Thoracic aorta (tissue), 2 donors: ENCODE data around the gene RAP1A. TPM values are rescaled to one million over a fixed set of nuclear protein-coding genes. Genes with fewer than 3 reads are reported as not detected.
A peak's percentile ranks its signal among the peaks of the same experiment; 100 is the strongest.
"Not testable (repeated sequence)": the region's sequence is repeated elsewhere in the genome, so short reads cannot be mapped to it uniquely, and the experiment has no call there.

Experiments used
- ATAC-seq: fragments of 150-250 bp; one replicate; pipeline ENCODE4 v1.8.0; 2017; ENCODE audit warnings: low read depth; ENCODE audit not compliant: insufficient number of reproducible peaks, low FRiP score
- DNase-seq: peaks from one replicate; pipeline ENCODE4 v3.0.0-alpha.2; 2020; ENCODE audit warnings: low spot score
- H3K27ac ChIP-seq, 2 donors: fragments of 200-600 bp; sonication (generic); 1 replicate in 1 of 2; 2 replicates in 1 of 2; pipeline ENCODE4 v1.5.1; 2016; ENCODE audit warnings: mild to moderate bottlenecking in 2 of 2, moderate library complexity in 2 of 2
- H3K27me3 ChIP-seq: fragments of 200-600 bp; sonication (generic); replicated peaks from 2 replicates; pipeline ENCODE4 v1.6.0; 2016; ENCODE audit warnings: mild to moderate bottlenecking; ENCODE audit not compliant: insufficient read depth
- H3K36me3 ChIP-seq: fragments of 200-600 bp; sonication (generic); one replicate; pipeline ENCODE4 v1.5.1; 2016
- H3K4me1 ChIP-seq, 2 donors: fragments of 200-600 bp; sonication (generic); 1 replicate in 1 of 2; 2 replicates in 1 of 2; pipeline versions ENCODE4 v1.5.1 to v1.6.0; 2016; ENCODE audit warnings: low read depth in 2 of 2, mild to moderate bottlenecking in 1 of 2; ENCODE audit not compliant: control insufficient read depth in 1 of 2
- H3K4me3 ChIP-seq: fragments of 200-600 bp; sonication (generic); 2 replicates; pipeline ENCODE4 v1.5.1; 2016; ENCODE audit warnings: mild to moderate bottlenecking
- H3K9me3 ChIP-seq: fragments of 200-600 bp; sonication (generic); 2 replicates; pipeline ENCODE4 v1.5.1; 2016
- CTCF ChIP-seq: fragments of 200-600 bp; sonication (generic); IDR thresholded peaks from one replicate; pipeline ENCODE4 v1.5.1; 2019; ENCODE audit warnings: antibody characterized with exemption
- total RNA-seq, 2 donors: library from RNA; depleted of rRNA; stranded (reverse); fragments of >200 nt; gene quantifications; one replicate each; pipeline versions ENCODE4 v1.1.0 to v1.2.3, GENCODE V29; 2016

The RAP1A gene
- total RNA-seq, 2 donors from 2014 or later, result 67.4 to 75.0 TPM

GRCh38 chr1:111602974-111603373 is 16.6 kb upstream of the RAP1A start:
- no peak for ATAC-seq
- DNase-seq, result no peak
- Histone ChIP-seq H3K4me1 (peaks cover 10 to 15% of the 10 kb centered on the region in 2 donors), H3K27ac (no peak overlapping the region), H3K27me3 (no peaks in the 10 kb centered on the region), H3K4me3 (no peak overlapping the region), H3K36me3 (no peaks in the 10 kb centered on the region), H3K9me3 (no peaks in the 10 kb centered on the region)
- no peak for TF ChIP-seq CTCF

- Histone ChIP-seq H3K36me3 (no peaks in the 10 kb centered on the region), H3K27me3 (no peaks in the 10 kb centered on the region), H3K9me3 (no peaks in the 10 kb centered on the region), H3K27ac (no peak overlapping the region), H3K4me1 (peaks cover 10 to 15% of the 10 kb centered on the region in 2 donors), H3K4me3 (no peak overlapping the region)
- DNase-seq, result no peak
- ATAC-seq, result no peak
- no peak for TF ChIP-seq CTCF
Measured at GRCh38 chr1:111603979-111604378, 15.6 kb upstream of the RAP1A start.

GRCh38 chr1:111604931-111605330 is 14.7 kb upstream of the RAP1A start:
- ATAC-seq, result no peak
- H3K9me3 ChIP-seq, result no peaks in the 10 kb centered on the region
- no peak overlapping the region for H3K27ac ChIP-seq
- H3K36me3 ChIP-seq, result no peaks in the 10 kb centered on the region
- no peak overlapping the region for H3K4me3 ChIP-seq
- H3K4me1 ChIP-seq, result peaks cover 10 to 15% of the 10 kb centered on the region in 2 donors
- H3K27me3 ChIP-seq, result no peaks in the 10 kb centered on the region
- DNase-seq, result no peak
- TF ChIP-seq CTCF, result no peak

- Histone ChIP-seq H3K27ac (peak overlapping the region; percentile 69 to 74), H3K36me3 (no peaks in the 10 kb centered on the region), H3K4me1 (peaks cover 10 to 15% of the 10 kb centered on the region in 2 donors), H3K4me3 (no peak overlapping the region), H3K27me3 (no peaks in the 10 kb centered on the region), H3K9me3 (no peaks in the 10 kb centered on the region)
- no peak for DNase-seq
- ATAC-seq, result no peak
- TF ChIP-seq CTCF, result no peak
Measured at GRCh38 chr1:111605576-111605975, 14.0 kb upstream of the RAP1A start.

- not testable (repeated sequence) for H3K27me3 ChIP-seq, H3K4me3 ChIP-seq, H3K9me3 ChIP-seq, H3K36me3 ChIP-seq
- ATAC-seq (peak; percentile 83), DNase-seq (peak; percentile 25)
- peak overlapping the region; percentile 69 to 74 for H3K27ac ChIP-seq
- peaks cover 10 to 15% of the 10 kb centered on the region in 2 donors for H3K4me1 ChIP-seq
Measured at GRCh38 chr1:111606457-111607215, 13.0 kb upstream of the RAP1A start.

- H3K4me1 ChIP-seq, result peaks cover 10 to 15% of the 10 kb centered on the region in 2 donors
Measured at GRCh38 chr1:111608528-111608927, 11.1 kb upstream of the RAP1A start.

More at GRCh38 chr1:111608528-111608927, 11.1 kb upstream of the RAP1A start:
- DNase-seq, H3K27me3 ChIP-seq, H3K4me3 ChIP-seq, H3K9me3 ChIP-seq, ATAC-seq, H3K36me3 ChIP-seq, H3K27ac ChIP-seq: not testable (repeated sequence)
